Measurements from ENCODE around the gene SP6.

DNA sequence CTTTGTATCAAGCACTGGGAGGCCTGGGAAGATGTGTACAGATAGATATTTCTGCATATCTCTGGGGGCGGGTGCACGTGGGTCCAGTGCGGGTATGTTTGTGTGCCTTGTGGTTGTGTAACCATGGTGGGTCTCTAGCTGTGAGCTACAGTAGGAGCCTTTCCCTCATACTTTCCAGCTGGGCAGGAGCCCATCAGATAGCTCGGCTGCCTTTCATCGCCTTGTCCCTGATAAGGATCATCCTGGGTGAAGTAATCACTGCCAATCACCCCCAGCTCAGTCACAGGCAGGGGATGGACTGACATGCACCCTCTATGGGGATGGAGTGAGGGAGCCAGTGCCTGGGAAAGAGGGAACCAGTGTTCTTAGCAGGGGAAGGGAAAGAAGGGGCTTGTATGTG, 6.7 kb downstream of the SP6 start:
- TF ChIP-seq, protein P1, sequence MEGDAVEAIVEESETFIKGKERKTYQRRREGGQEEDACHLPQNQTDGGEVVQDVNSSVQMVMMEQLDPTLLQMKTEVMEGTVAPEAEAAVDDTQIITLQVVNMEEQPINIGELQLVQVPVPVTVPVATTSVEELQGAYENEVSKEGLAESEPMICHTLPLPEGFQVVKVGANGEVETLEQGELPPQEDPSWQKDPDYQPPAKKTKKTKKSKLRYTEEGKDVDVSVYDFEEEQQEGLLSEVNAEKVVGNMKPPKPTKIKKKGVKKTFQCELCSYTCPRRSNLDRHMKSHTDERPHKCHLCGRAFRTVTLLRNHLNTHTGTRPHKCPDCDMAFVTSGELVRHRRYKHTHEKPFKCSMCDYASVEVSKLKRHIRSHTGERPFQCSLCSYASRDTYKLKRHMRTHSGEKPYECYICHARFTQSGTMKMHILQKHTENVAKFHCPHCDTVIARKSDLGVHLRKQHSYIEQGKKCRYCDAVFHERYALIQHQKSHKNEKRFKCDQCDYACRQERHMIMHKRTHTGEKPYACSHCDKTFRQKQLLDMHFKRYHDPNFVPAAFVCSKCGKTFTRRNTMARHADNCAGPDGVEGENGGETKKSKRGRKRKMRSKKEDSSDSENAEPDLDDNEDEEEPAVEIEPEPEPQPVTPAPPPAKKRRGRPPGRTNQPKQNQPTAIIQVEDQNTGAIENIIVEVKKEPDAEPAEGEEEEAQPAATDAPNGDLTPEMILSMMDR (IDR thresholded peaks at IDR 0.05; ENCODE audit: insufficient read depth, low read length), result no peak
- TF ChIP-seq, protein P2, sequence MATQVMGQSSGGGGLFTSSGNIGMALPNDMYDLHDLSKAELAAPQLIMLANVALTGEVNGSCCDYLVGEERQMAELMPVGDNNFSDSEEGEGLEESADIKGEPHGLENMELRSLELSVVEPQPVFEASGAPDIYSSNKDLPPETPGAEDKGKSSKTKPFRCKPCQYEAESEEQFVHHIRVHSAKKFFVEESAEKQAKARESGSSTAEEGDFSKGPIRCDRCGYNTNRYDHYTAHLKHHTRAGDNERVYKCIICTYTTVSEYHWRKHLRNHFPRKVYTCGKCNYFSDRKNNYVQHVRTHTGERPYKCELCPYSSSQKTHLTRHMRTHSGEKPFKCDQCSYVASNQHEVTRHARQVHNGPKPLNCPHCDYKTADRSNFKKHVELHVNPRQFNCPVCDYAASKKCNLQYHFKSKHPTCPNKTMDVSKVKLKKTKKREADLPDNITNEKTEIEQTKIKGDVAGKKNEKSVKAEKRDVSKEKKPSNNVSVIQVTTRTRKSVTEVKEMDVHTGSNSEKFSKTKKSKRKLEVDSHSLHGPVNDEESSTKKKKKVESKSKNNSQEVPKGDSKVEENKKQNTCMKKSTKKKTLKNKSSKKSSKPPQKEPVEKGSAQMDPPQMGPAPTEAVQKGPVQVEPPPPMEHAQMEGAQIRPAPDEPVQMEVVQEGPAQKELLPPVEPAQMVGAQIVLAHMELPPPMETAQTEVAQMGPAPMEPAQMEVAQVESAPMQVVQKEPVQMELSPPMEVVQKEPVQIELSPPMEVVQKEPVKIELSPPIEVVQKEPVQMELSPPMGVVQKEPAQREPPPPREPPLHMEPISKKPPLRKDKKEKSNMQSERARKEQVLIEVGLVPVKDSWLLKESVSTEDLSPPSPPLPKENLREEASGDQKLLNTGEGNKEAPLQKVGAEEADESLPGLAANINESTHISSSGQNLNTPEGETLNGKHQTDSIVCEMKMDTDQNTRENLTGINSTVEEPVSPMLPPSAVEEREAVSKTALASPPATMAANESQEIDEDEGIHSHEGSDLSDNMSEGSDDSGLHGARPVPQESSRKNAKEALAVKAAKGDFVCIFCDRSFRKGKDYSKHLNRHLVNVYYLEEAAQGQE (IDR thresholded peaks at IDR 0.05; ENCODE audit: insufficient replicate concordance, low read depth), result no peak
- no peak for TF ChIP-seq POLR2AphosphoS5 (IDR thresholded peaks at IDR 0.05; ENCODE audit: low read depth)
